MCF 10A (cell line): ENCODE results near the gene ZG16. TPM values are rescaled to one million over a fixed set of nuclear protein-coding genes. Genes with fewer than 3 reads are reported as not detected.
"Not testable (repeated sequence)": the region's sequence is repeated elsewhere in the genome, so short reads cannot be mapped to it uniquely, and the experiment has no call there.

Experiments
- BruUV-seq: library from RNA; stranded (reverse); fragments of 400-500 nt; replicated peaks from 2 replicates; lab custom pipeline; 2021; lab: Mats Ljungman, UMichigan
- CTCF ChIA-PET: fragments of 300-600 bp; sonication (Branson Sonifier 250); formaldehyde crosslinking; extraction: SDS; loops from one replicate; lab custom pipeline; 2021; ENCODE audit warnings: antibody characterized with exemption, inconsistent platforms; lab: Yijun Ruan, JAX
- POLR2A ChIA-PET: fragments of 300-600, 350-650 bp; sonication (Branson Sonifier 250); formaldehyde crosslinking; extraction: SDS; loops from one replicate; lab custom pipeline; 2020; ENCODE audit warnings: antibody characterized with exemption, inconsistent platforms; lab: Yijun Ruan, JAX
- DNase-seq: peaks from one replicate; pipeline ENCODE4 v3.0.0-alpha.2; 2018; ENCODE audit not compliant: unreplicated experiment
- H3K27ac Mint-ChIP-seq: one replicate; pipeline ENCODE4 v1.8.0; 2022; ENCODE audit warnings: mild to moderate bottlenecking, low read depth, mixed read lengths; ENCODE audit not compliant: unreplicated experiment
- H3K27me3 Mint-ChIP-seq: one replicate; pipeline ENCODE4 v1.8.0; 2022; ENCODE audit warnings: mixed read lengths; ENCODE audit not compliant: insufficient read depth, unreplicated experiment
- H3K36me3 Mint-ChIP-seq: one replicate; pipeline ENCODE4 v1.8.0; 2022; ENCODE audit warnings: mild to moderate bottlenecking, moderate library complexity, mixed read lengths; ENCODE audit not compliant: insufficient read depth, unreplicated experiment
- H3K4me1 Mint-ChIP-seq: one replicate; pipeline ENCODE4 v1.8.0; 2022; ENCODE audit warnings: mixed read lengths; ENCODE audit not compliant: insufficient read depth, unreplicated experiment
- H3K4me3 Mint-ChIP-seq: one replicate; pipeline ENCODE4 v1.8.0; 2022; ENCODE audit warnings: mild to moderate bottlenecking, moderate library complexity, mixed read lengths; ENCODE audit not compliant: unreplicated experiment
- H3K9me3 Mint-ChIP-seq: one replicate; pipeline ENCODE4 v1.8.0; 2022; ENCODE audit warnings: mixed read lengths; ENCODE audit not compliant: unreplicated experiment
- intact Hi-C: fragments of 100-400 bp; cut with micrococcal nuclease; formaldehyde crosslinking; loops from 2 replicates; pipeline ENCODE4 v1.14.1; 2022
- total RNA-seq: library from RNA; stranded (reverse); gene quantifications from 2 replicates; pipeline ENCODE4 v1.2.3, GENCODE V29; 2022
- TF ChIP-seq, protein P1 (sequence below): fragments of 200-600 bp; IDR thresholded peaks from one replicate; pipeline ENCODE4 v1.8.0; 2022; ENCODE audit warnings: antibody characterized with exemption, mild to moderate bottlenecking; ENCODE audit not compliant: unreplicated experiment

Gene ZG16
- total RNA-seq, 1 experiment from 2014 or later: not detected

DNA sequence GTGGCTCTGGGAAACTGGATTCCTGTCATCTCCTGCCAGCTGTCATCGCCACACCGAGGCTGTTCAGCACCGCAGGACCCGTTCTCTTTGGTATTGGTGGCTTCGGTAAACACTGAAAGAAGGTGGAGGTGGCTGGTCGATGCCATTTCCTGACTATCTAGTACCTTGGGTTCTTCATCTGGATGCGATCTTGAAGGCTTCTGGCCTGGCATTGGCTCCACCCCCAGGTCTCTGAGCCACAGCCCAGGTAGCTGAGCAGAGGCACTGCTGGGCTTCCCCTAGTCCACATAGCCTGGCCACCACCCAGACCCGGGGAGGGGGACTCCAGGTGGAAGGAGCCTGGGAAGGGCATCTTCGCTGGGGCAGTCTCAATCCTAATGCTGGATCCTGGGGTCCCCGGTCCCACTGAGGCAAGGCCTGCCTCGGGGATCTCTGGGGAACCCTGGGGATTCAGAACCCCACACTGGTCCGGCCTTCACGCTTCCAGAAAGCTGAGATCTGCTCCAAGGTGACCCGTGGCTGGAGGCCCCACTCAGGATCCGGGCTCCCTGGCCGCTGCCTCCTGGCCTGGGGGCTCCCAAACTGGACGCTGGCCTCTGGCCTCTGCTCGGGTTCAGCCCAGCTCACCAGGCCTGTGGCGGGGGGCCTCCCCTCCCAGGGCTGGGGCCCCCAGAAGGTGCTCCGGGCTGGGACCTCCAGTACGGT lies 34.1 kb upstream of the ZG16 start:
- TF ChIP-seq, protein P1, sequence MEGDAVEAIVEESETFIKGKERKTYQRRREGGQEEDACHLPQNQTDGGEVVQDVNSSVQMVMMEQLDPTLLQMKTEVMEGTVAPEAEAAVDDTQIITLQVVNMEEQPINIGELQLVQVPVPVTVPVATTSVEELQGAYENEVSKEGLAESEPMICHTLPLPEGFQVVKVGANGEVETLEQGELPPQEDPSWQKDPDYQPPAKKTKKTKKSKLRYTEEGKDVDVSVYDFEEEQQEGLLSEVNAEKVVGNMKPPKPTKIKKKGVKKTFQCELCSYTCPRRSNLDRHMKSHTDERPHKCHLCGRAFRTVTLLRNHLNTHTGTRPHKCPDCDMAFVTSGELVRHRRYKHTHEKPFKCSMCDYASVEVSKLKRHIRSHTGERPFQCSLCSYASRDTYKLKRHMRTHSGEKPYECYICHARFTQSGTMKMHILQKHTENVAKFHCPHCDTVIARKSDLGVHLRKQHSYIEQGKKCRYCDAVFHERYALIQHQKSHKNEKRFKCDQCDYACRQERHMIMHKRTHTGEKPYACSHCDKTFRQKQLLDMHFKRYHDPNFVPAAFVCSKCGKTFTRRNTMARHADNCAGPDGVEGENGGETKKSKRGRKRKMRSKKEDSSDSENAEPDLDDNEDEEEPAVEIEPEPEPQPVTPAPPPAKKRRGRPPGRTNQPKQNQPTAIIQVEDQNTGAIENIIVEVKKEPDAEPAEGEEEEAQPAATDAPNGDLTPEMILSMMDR: no peak
- BruUV-seq: no TSS peak
- Mint-ChIP-seq H3K36me3 (peaks cover 8% of the 10 kb centered on the region), H3K27ac (no peak overlapping the region), H3K4me1 (no peaks in the 10 kb centered on the region), H3K27me3 (peaks cover 41% of the 10 kb centered on the region), H3K9me3 (no peaks in the 10 kb centered on the region), H3K4me3 (no peak overlapping the region)
- ChIA-PET CTCF (interaction anchor here (2.0 kb wide), 1 partner anchor 15 kb away, joined by 7 read pairs; no protein-coding TSS in a partner anchor), POLR2A (no interaction called here)
- intact Hi-C loops: no loop called here
- DNase-seq: no peak

DNA sequence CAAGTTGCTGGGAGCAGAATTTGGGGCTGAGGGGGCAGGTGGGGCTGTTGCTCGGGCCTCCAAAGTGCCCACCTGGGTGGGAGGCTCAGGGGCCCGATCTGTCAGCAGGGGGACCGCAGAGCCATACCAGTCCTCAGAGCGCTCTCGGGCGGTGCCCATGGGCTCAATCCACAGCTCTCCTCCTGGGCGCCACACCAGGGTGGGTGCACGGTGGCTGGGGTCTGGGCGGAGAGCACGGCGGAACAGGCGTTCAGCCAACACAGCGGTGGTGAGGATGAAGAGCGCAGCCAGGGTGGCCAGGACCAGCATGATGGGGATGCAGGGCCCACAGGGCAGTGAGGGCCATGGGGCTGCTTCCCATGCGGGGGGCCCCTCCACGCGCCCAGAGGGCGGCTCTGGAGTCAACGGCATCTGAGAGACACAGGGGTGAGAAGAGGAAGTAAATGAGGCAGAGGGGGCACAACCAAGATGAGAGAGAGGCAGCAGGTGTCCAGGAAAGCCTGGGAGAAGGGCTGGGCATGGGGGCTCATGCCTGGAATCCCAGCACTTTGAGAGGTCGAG lies 33.4 kb upstream of the ZG16 start:
- POLR2A ChIA-PET: no interaction called here
- no peak for DNase-seq
- Mint-ChIP-seq H3K4me1 (no peaks in the 10 kb centered on the region), H3K9me3 (no peaks in the 10 kb centered on the region), H3K36me3 (peaks cover 8% of the 10 kb centered on the region), H3K4me3 (no peak overlapping the region), H3K27ac (no peak overlapping the region), H3K27me3 (peaks cover 35% of the 10 kb centered on the region)
- intact Hi-C loops: no loop called here
- TF ChIP-seq, protein P1: no peak
- no TSS peak for BruUV-seq
- CTCF ChIA-PET: interaction anchor here (2.0 kb wide), 1 partner anchor 15 kb away, joined by 7 read pairs; no protein-coding TSS in a partner anchor

DNA sequence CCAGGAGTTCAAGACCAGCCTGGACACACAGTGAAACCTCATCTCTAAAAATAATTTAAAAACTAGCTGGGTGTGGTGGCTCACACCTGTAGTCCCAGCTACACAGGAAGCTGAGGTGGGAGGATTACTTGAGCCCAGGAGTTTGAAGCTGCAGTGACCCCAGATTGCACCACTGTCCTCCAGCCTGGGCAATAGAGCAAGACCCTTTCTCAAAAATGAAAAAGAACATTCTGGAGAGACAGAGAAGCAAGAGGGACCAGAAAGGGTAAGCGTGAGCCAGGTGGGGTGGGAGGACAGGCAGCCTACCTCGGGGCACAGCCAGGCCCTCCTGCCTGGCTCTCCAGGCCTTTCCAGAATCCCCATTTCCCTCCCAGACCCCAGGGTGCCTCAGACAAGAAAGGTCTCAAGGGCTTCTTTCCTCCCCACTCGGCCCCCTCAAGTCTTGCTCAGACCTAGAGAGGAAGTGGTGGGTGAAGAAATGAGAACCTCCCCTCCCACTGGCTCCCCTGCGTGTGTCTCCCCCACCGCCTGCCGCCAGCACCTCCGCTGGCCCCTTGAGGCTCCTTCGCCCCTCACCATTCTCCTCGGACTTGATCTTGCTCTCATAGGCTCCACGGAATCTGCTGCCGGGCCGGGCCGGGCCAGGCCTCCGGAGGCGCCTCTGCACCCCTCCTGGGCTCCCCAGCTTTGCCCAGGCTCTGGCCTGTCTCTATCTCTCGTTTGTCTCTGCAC lies 32.8 kb upstream of the ZG16 start:
- TF ChIP-seq, protein P1: no peak

DNA sequence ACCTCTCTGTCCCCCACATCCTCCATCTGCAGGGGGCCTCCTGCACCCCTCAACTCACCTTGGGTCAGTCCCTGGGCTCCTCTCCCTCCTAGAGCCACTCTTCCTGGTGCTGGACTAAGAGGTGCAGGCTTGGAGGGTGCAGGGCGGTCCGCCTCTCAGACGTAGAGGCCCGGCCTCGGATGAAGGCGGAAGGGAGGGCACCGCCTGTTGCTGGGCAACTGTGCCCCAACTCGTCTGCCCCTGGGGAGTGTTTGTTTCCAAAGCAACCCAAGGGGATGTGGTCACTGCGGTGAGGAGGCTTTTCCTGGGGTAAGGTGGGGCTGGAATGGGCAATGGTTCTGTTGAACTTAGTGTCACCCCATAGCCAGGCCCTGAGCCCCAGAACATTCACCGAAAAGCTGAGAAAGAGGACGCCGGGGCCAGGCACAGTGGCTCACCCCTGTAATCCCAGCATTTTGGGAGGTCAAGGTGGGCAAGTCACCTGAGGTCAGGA lies 32.2 kb upstream of the ZG16 start, which contains the start of gene C16orf54:
Gene C16orf54 (minus strand): TSS at position 138 of the 493 bp plus-strand sequence. CDS start 1,039 bp downstream, outside the sequence.
- Mint-ChIP-seq H3K4me1 (no peaks in the 10 kb centered on the region), H3K4me3 (no peak within 1 kb of the TSS), H3K27me3 (peaks cover 22% of the 10 kb centered on the region), H3K9me3 (no peaks in the 10 kb centered on the region), H3K27ac (no peak within 1 kb of the TSS), H3K36me3 (peaks cover 8% of the 10 kb centered on the region)
- BruUV-seq: no TSS peak
- intact Hi-C loops: no loop called here
- ChIA-PET POLR2A (no interaction called here), CTCF (no interaction called here)
- DNase-seq: no peak
- TF ChIP-seq, protein P1: no peak

More for the DNA sequence above, 32.8 kb upstream of the ZG16 start:
- H3K4me3 Mint-ChIP-seq: no peak overlapping the region
- BruUV-seq: no TSS peak
- intact Hi-C loops: no loop called here
- H3K36me3 Mint-ChIP-seq: peaks cover 8% of the 10 kb centered on the region
- POLR2A ChIA-PET: no interaction called here
- H3K27me3 Mint-ChIP-seq: peaks cover 28% of the 10 kb centered on the region
- H3K9me3 Mint-ChIP-seq: no peaks in the 10 kb centered on the region
- no peak for DNase-seq
- no peak overlapping the region for H3K27ac Mint-ChIP-seq
- CTCF ChIA-PET: no interaction called here
- H3K4me1 Mint-ChIP-seq: no peaks in the 10 kb centered on the region

DNA sequence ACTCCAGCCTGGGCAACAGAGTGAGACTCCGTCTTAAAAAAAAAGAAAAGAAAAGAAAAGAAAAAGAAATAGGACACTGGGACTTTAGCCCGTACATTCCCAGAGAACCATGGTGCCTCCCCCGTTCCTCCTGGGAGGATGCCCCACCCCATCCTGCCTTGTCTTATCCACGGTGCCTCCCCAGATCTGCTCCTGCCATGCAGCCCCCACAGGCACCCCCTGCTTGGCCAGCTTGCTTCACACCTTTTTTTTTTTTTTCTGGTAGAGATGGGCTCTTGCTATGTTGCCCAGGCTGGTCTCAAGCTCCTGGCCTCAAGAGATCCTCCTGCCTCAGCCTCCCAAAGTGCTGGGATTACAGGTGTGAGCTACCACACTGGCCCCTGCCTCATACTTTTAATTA lies 31.5 kb upstream of the ZG16 start:
- H3K4me1 Mint-ChIP-seq, DNase-seq, H3K36me3 Mint-ChIP-seq, H3K4me3 Mint-ChIP-seq, H3K27ac Mint-ChIP-seq, BruUV-seq, intact Hi-C loops, POLR2A ChIA-PET, H3K9me3 Mint-ChIP-seq: not testable (repeated sequence)
- H3K27me3 Mint-ChIP-seq: peaks cover 16% of the 10 kb centered on the region
- CTCF ChIA-PET: interaction anchor here (0.6 kb wide), 1 partner anchor 1131 kb away, joined by 4 read pairs; no protein-coding TSS in a partner anchor
